Measurements from ENCODE around the gene SNX3.

DNA sequence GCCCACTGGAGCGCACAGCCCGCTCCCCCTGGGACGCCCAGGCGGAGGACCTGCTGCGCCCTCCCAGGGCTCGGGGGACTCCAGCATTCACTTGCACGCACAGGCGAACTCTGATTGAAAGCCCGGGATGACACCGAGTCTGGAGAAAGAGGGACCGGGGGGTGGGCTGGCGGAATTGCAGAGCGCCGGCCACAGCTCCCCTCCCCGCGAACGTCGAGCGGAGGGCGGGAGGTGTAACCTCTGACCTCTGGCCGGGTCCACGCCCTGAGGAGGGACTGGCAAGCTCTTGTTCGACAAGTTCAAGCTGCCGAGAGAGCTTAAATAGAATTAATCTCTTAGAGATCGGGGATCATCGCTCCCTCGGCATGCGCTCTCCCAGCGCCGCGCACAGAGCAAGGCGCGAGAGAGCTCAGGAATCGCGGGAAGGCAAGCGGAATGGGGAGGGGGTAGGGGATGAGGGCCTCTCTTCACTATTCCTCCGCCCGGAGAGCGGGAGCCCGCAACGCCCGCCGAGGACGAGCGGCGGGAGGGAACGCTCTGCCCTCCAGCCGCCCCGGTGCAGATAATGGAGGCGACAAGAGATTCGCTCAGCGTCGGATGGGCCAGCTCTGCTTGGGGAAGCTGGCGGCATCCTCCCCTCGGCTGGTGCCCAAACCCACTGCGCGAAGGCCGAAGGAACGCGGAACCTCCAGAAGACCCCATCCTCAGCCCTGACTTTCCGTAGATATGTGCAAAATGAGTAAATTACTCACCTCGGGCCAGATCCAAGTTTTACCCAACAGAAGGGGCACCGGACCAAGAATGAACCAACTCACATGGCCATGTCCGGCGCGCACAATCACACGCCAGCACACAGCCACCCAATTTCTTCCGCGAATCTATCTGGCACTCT lies 95.8 kb downstream of the SNX3 start:
- TF ChIP-seq, protein P1, sequence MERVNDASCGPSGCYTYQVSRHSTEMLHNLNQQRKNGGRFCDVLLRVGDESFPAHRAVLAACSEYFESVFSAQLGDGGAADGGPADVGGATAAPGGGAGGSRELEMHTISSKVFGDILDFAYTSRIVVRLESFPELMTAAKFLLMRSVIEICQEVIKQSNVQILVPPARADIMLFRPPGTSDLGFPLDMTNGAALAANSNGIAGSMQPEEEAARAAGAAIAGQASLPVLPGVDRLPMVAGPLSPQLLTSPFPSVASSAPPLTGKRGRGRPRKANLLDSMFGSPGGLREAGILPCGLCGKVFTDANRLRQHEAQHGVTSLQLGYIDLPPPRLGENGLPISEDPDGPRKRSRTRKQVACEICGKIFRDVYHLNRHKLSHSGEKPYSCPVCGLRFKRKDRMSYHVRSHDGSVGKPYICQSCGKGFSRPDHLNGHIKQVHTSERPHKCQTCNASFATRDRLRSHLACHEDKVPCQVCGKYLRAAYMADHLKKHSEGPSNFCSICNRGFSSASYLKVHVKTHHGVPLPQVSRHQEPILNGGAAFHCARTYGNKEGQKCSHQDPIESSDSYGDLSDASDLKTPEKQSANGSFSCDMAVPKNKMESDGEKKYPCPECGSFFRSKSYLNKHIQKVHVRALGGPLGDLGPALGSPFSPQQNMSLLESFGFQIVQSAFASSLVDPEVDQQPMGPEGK (CRISPR knock-in tag; IDR thresholded peaks at IDR 0.05; ENCODE audit: borderline replicate concordance), result no peak
- no peak for TF ChIP-seq ZNF565 (CRISPR knock-in tag; conservative IDR thresholded peaks at IDR 0.05; ENCODE audit: low read depth)
- TF ChIP-seq, protein P2, sequence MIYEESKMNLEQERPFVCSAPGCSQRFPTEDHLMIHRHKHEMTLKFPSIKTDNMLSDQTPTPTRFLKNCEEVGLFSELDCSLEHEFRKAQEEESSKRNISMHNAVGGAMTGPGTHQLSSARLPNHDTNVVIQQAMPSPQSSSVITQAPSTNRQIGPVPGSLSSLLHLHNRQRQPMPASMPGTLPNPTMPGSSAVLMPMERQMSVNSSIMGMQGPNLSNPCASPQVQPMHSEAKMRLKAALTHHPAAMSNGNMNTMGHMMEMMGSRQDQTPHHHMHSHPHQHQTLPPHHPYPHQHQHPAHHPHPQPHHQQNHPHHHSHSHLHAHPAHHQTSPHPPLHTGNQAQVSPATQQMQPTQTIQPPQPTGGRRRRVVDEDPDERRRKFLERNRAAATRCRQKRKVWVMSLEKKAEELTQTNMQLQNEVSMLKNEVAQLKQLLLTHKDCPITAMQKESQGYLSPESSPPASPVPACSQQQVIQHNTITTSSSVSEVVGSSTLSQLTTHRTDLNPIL (CRISPR knock-in tag; IDR thresholded peaks at IDR 0.05; ENCODE audit: low read depth), result no peak
- no peak for TF ChIP-seq ZFP3 (CRISPR knock-in tag; IDR thresholded peaks at IDR 0.05)
- TF ChIP-seq, protein P3, sequence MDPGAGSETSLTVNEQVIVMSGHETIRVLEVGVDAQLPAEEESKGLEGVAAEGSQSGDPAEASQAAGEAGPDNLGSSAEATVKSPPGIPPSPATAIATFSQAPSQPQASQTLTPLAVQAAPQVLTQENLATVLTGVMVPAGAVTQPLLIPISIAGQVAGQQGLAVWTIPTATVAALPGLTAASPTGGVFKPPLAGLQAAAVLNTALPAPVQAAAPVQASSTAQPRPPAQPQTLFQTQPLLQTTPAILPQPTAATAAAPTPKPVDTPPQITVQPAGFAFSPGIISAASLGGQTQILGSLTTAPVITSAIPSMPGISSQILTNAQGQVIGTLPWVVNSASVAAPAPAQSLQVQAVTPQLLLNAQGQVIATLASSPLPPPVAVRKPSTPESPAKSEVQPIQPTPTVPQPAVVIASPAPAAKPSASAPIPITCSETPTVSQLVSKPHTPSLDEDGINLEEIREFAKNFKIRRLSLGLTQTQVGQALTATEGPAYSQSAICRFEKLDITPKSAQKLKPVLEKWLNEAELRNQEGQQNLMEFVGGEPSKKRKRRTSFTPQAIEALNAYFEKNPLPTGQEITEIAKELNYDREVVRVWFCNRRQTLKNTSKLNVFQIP (CRISPR knock-in tag; IDR thresholded peaks at IDR 0.05; ENCODE audit: borderline replicate concordance, low read depth), result no peak
- TF ChIP-seq ZC3H10 (CRISPR knock-in tag; IDR thresholded peaks at IDR 0.05), result no peak
- no peak for TF ChIP-seq ESRRG (CRISPR knock-in tag; IDR thresholded peaks at IDR 0.05)
- no peak for TF ChIP-seq GLIS3 (CRISPR knock-in tag; IDR thresholded peaks at IDR 0.05)

Measured in SK-N-SH treated with all-trans-retinoic acid at 6 μM for 48 hours (cell line).